GM06990 (cell line): ENCODE measurements around the gene ABCA7.

ENCODE experiments used
- DNase-seq: peaks from one replicate; pipeline ENCODE4 v3.0.0-alpha.2; 2011; ENCODE audit not compliant: insufficient read length; ENCODE audit errors: extremely low read depth
- H3K27me3 ChIP-seq: replicated peaks from 2 replicates; pipeline ENCODE4 v1.6.0; 2011; ENCODE audit warnings: low read length; ENCODE audit not compliant: control insufficient read depth, insufficient read depth
- H3K36me3 ChIP-seq: 2 replicates; pipeline ENCODE4 v1.5.1; 2011; ENCODE audit warnings: low read length; ENCODE audit not compliant: control insufficient read depth, insufficient read depth
- H3K4me3 ChIP-seq: replicated peaks from 2 replicates; pipeline ENCODE4 v1.5.1; 2011; ENCODE audit warnings: low read depth, mild to moderate bottlenecking, control low read depth, low read length
- CTCF ChIP-seq: IDR thresholded peaks from 2 replicates; pipeline ENCODE4 v1.5.1; 2011; ENCODE audit warnings: low read length, control low read depth, mild to moderate bottlenecking, inconsistent platforms; ENCODE audit not compliant: insufficient read depth, poor library complexity, severe bottlenecking

Gene ABCA7

GRCh38 chr19:1060689-1061088, 20.8 kb downstream of the ABCA7 start:
- Histone ChIP-seq H3K27me3 (no peaks in the 10 kb centered on the region), H3K4me3 (no peak overlapping the region), H3K36me3 (peaks cover 4% of the 10 kb centered on the region)
- no peak for DNase-seq
- no peak for TF ChIP-seq CTCF

- Histone ChIP-seq H3K27me3 (no peaks in the 10 kb centered on the region), H3K36me3 (no peaks in the 10 kb centered on the region; the same call in none of the 2 replicates), H3K4me3 (no peak overlapping the region)
- DNase-seq = no peak
- TF ChIP-seq CTCF = no peak
Observed at GRCh38 chr19:1061987-1062386, 22.1 kb downstream of the ABCA7 start.

- Histone ChIP-seq H3K27me3 (no peaks in the 10 kb centered on the region), H3K4me3 (no peak overlapping the region)
- DNase-seq = no peak
Observed at GRCh38 chr19:1062387-1063029, 22.6 kb downstream of the ABCA7 start.

GRCh38 chr19:1063030-1063908, 23.4 kb downstream of the ABCA7 start:
- Histone ChIP-seq H3K27me3 (no peaks in the 10 kb centered on the region), H3K4me3 (no peak overlapping the region), H3K36me3 (no peaks in the 10 kb centered on the region; the same call in none of the 2 replicates)
- no peak for TF ChIP-seq CTCF
- peak; percentile 79 for DNase-seq

More at GRCh38 chr19:1062387-1063029, 22.6 kb downstream of the ABCA7 start:
- no peaks in the 10 kb centered on the region; the same call in none of the 2 replicates for H3K36me3 ChIP-seq
- TF ChIP-seq CTCF = no peak

- no peaks in the 10 kb centered on the region; the same call in none of the 2 replicates for H3K36me3 ChIP-seq
- no peak overlapping the region for H3K4me3 ChIP-seq
- TF ChIP-seq CTCF = no peak
- no peak for DNase-seq
- no peaks in the 10 kb centered on the region for H3K27me3 ChIP-seq
Observed at GRCh38 chr19:1063909-1064660, 24.2 kb downstream of the ABCA7 start.
